H9 (cell line): ENCODE measurements around the gene SOX18. TPM values are rescaled to one million over a fixed set of nuclear protein-coding genes. Genes with fewer than 3 reads are reported as not detected.

ENCODE experiments used
- DNase-seq: peaks from one replicate; pipeline ENCODE4 v3.0.0-alpha.2; 2017
- H2AFZ ChIP-seq: one replicate; pipeline ENCODE4 v1.6.1; 2013; ENCODE audit warnings: mild to moderate bottlenecking, low read length, control low read depth, moderate library complexity
- H2AK5ac ChIP-seq: 2 replicates; pipeline ENCODE4 v1.6.1; 2013; ENCODE audit warnings: low read length, control low read depth, mixed read lengths; ENCODE audit not compliant: insufficient read length
- H2BK120ac ChIP-seq: one replicate; pipeline ENCODE4 v1.6.1; 2013; ENCODE audit warnings: low read depth, mild to moderate bottlenecking, low read length, control low read depth, inconsistent platforms; ENCODE audit not compliant: poor library complexity, severe bottlenecking
- H2BK12ac ChIP-seq: 2 replicates; pipeline ENCODE4 v1.6.1; 2013; ENCODE audit warnings: low read length, control low read depth, mixed read lengths, low read depth; ENCODE audit not compliant: insufficient read length
- H2BK15ac ChIP-seq: 2 replicates; pipeline ENCODE4 v1.6.1; 2013; ENCODE audit warnings: low read depth, low read length, control low read depth
- H2BK20ac ChIP-seq: one replicate; pipeline ENCODE4 v1.6.1; 2013; ENCODE audit warnings: low read depth, mild to moderate bottlenecking, low read length, control low read depth, inconsistent platforms; ENCODE audit not compliant: poor library complexity, severe bottlenecking
- H2BK5ac ChIP-seq: 2 replicates; pipeline ENCODE4 v1.6.1; 2013; ENCODE audit warnings: low read length, control low read depth, mixed read lengths; ENCODE audit not compliant: insufficient read length
- H3K14ac ChIP-seq: 2 replicates; pipeline ENCODE4 v1.6.1; 2013; ENCODE audit warnings: low read length, control low read depth; ENCODE audit not compliant: insufficient read depth
- H3K18ac ChIP-seq: 2 replicates; pipeline ENCODE4 v1.6.1; 2013; ENCODE audit warnings: low read depth, mild to moderate bottlenecking, mixed read lengths, low read length, control low read depth; ENCODE audit not compliant: insufficient read length
- H3K23ac ChIP-seq: 2 replicates; pipeline ENCODE4 v1.6.1; 2013; ENCODE audit warnings: low read length, control low read depth, mixed read lengths, low read depth; ENCODE audit not compliant: insufficient read length
- H3K23me2 ChIP-seq: 2 replicates; pipeline ENCODE4 v1.6.1; 2013; ENCODE audit warnings: low read depth, mild to moderate bottlenecking, mixed read lengths, low read length, control low read depth; ENCODE audit not compliant: insufficient read length, poor library complexity, severe bottlenecking
- H3K27ac ChIP-seq: 2 replicates; pipeline ENCODE4 v1.5.1; 2013; ENCODE audit warnings: low read length, control low read depth, mixed read lengths, low read depth; ENCODE audit not compliant: insufficient read length
- H3K27me3 ChIP-seq: 2 replicates; pipeline ENCODE4 v1.6.1; 2013; ENCODE audit warnings: low read length, control low read depth, inconsistent platforms; ENCODE audit not compliant: insufficient read depth
- H3K4ac ChIP-seq: 2 replicates; pipeline ENCODE4 v1.6.1; 2013; ENCODE audit warnings: low read depth, mild to moderate bottlenecking, control low read depth, inconsistent platforms, low read length, moderate library complexity
- H3K4me1 ChIP-seq: 2 replicates; pipeline ENCODE4 v1.6.1; 2013; ENCODE audit warnings: low read length, control low read depth, inconsistent platforms; ENCODE audit not compliant: insufficient read depth
- H3K4me2 ChIP-seq: 2 replicates; pipeline ENCODE4 v1.6.1; 2013; ENCODE audit warnings: low read length, control low read depth, mixed read lengths; ENCODE audit not compliant: insufficient read length, insufficient read depth
- H3K56ac ChIP-seq: 2 replicates; pipeline ENCODE4 v1.6.1; 2013; ENCODE audit warnings: low read depth, mild to moderate bottlenecking, mixed read lengths, low read length, control low read depth; ENCODE audit not compliant: insufficient read length
- H3K79me1 ChIP-seq: 2 replicates; pipeline ENCODE4 v1.6.1; 2013; ENCODE audit warnings: low read depth, mild to moderate bottlenecking, moderate library complexity, low read length, control low read depth, inconsistent platforms; ENCODE audit not compliant: insufficient read depth, poor library complexity, severe bottlenecking
- H3K79me2 ChIP-seq: 2 replicates; pipeline ENCODE4 v1.6.1; 2013; ENCODE audit warnings: low read length, control low read depth, inconsistent platforms; ENCODE audit not compliant: insufficient read depth
- H3K9ac ChIP-seq: 2 replicates; pipeline ENCODE4 v1.6.1; 2013; ENCODE audit warnings: low read length, control low read depth, mixed read lengths; ENCODE audit not compliant: insufficient read length; ENCODE audit errors: extremely low read depth
- H3K9me3 ChIP-seq: one replicate; pipeline ENCODE4 v1.6.1; 2013; ENCODE audit warnings: low read depth, low read length, inconsistent platforms; ENCODE audit not compliant: control insufficient read depth
- H3T11ph ChIP-seq: one replicate; pipeline ENCODE4 v1.6.1; 2013; ENCODE audit warnings: mild to moderate bottlenecking, low read length, control low read depth, inconsistent platforms
- H4K20me1 ChIP-seq: one replicate; pipeline ENCODE4 v1.6.1; 2013; ENCODE audit not compliant: control insufficient read depth, insufficient read length, insufficient read depth
- H4K5ac ChIP-seq: 2 replicates; pipeline ENCODE4 v1.6.1; 2013; ENCODE audit warnings: low read depth, mild to moderate bottlenecking, mixed read lengths, low read length, control low read depth; ENCODE audit not compliant: insufficient read length
- H4K8ac ChIP-seq: replicated peaks from 2 replicates; pipeline ENCODE4 v1.6.1; 2013; ENCODE audit warnings: low read length, control low read depth, mixed read lengths, low read depth; ENCODE audit not compliant: insufficient read length
- H4K91ac ChIP-seq: 2 replicates; pipeline ENCODE4 v1.6.1; 2013; ENCODE audit warnings: low read depth, mild to moderate bottlenecking, moderate library complexity, mixed read lengths, low read length, control low read depth; ENCODE audit not compliant: insufficient read length
- H3K27ac Mint-ChIP-seq, 3 experiments: 2 replicates in 2 of 3; 3 replicates in 1 of 3; pipeline ENCODE4 v1.8.0; 2020 to 2021; ENCODE audit warnings: mixed read lengths in 3 of 3, mild to moderate bottlenecking in 1 of 3, moderate library complexity in 1 of 3
- H3K27me3 Mint-ChIP-seq: 2 replicates; pipeline ENCODE4 v1.8.0; 2021; ENCODE audit warnings: low read depth, mild to moderate bottlenecking, moderate library complexity, mixed read lengths
- H3K36me3 Mint-ChIP-seq, 3 experiments: 2 replicates in 2 of 3; 3 replicates in 1 of 3; pipeline ENCODE4 v1.8.0; 2020 to 2021; ENCODE audit warnings: low read depth in 3 of 3, mixed read lengths in 3 of 3; ENCODE audit not compliant: insufficient read depth in 1 of 3
- H3K4me1 Mint-ChIP-seq, 2 experiments: 2 replicates each; pipeline ENCODE4 v1.8.0; 2020; ENCODE audit warnings: mixed read lengths in 2 of 2
- H3K4me3 Mint-ChIP-seq, 2 experiments: 2 replicates in 1 of 2; 3 replicates in 1 of 2; pipeline ENCODE4 v1.8.0; 2020 to 2021; ENCODE audit warnings: mild to moderate bottlenecking in 2 of 2, mixed read lengths in 2 of 2, moderate library complexity in 1 of 2
- H3K9me3 Mint-ChIP-seq, 2 experiments: 2 replicates in 1 of 2; 3 replicates in 1 of 2; pipeline ENCODE4 v1.8.0; 2020; ENCODE audit warnings: mild to moderate bottlenecking in 2 of 2, mixed read lengths in 2 of 2, moderate library complexity in 1 of 2
- CTCF ChIP-seq: fragments of 200-600 bp; sonication (generic); conservative IDR thresholded peaks from 3 replicates; pipeline ENCODE4 v1.8.0; 2021; ENCODE audit warnings: antibody characterized with exemption, mild to moderate bottlenecking
- WGBS: extraction: QIAGEN DNeasy Blood & Tissue Kit; methylation state at CpG from one replicate; pipeline ENCODE4 v1.1.7; 2013; ENCODE audit warnings: missing lambda C conversion rate, low lambda C conversion rate, mixed read lengths; ENCODE audit not compliant: insufficient read length; ENCODE audit errors: extremely low coverage; 5-methylcytosine and 5-hydroxymethylcytosine counted together
- total RNA-seq: library from RNA; stranded (reverse); gene quantifications from 2 replicates; pipeline ENCODE4 v1.2.1, GENCODE V29; 2021

Gene SOX18
- total RNA-seq, 1 experiment from 2014 or later: 2.0 TPM

- no peaks in the 10 kb centered on the region for H3K27me3 ChIP-seq
- no peak overlapping the region for H3T11ph ChIP-seq
- no peak overlapping the region for H2BK12ac ChIP-seq
- Mint-ChIP-seq H3K4me1 (peaks cover 26 to 39% of the 10 kb centered on the region in 2 experiments), H3K27ac (peak overlapping the region; percentile 56 to 87 (median 76); a peak in 5 of 7 replicates), H3K36me3 (peaks cover 0 to 3% (median 0%) of the 10 kb centered on the region in 3 experiments; a peak in 2 of 7 replicates), H3K4me3 (peak overlapping the region in 1 of 2 experiments; percentile 30; a peak in 1 of 5 replicates), H3K27me3 (peaks cover 1% of the 10 kb centered on the region), H3K9me3 (no peaks in the 10 kb centered on the region)
- TF ChIP-seq CTCF: no peak
- H3K79me2 ChIP-seq: no peaks in the 10 kb centered on the region
- H2BK5ac ChIP-seq: no peak overlapping the region
- H3K79me1 ChIP-seq: no peaks in the 10 kb centered on the region
- H3K4me1 ChIP-seq: peaks cover 1% of the 10 kb centered on the region; the same call in 1 of the 2 replicates
- no peak overlapping the region for H3K14ac ChIP-seq
- no peak for DNase-seq
- H2BK15ac ChIP-seq: no peak overlapping the region
- no peak overlapping the region for H3K18ac ChIP-seq
- H3K56ac ChIP-seq: no peak overlapping the region
- no peak overlapping the region for H4K91ac ChIP-seq
- WGBS: no CpG with 5 or more reads among the region's 6 CpGs
- no peaks in the 10 kb centered on the region for H3K9me3 ChIP-seq
- no peak overlapping the region for H2BK20ac ChIP-seq
- no peak overlapping the region for H3K23ac ChIP-seq
- no peak overlapping the region for H3K27ac ChIP-seq
- no peak overlapping the region for H4K8ac ChIP-seq
- no peak overlapping the region for H3K4ac ChIP-seq
- peaks cover 6% of the 10 kb centered on the region for H3K23me2 ChIP-seq
- H2BK120ac ChIP-seq: no peak overlapping the region
- H4K5ac ChIP-seq: no peak overlapping the region
- no peak overlapping the region for H3K9ac ChIP-seq
- H2AFZ ChIP-seq: no peak overlapping the region
- no peak overlapping the region for H2AK5ac ChIP-seq
- H3K4me2 ChIP-seq: no peak overlapping the region
- H4K20me1 ChIP-seq: no peaks in the 10 kb centered on the region
Observed at GRCh38 chr20:64067005-64067632, 17.7 kb upstream of the SOX18 start.
